B cell (primary cell): ENCODE data around the gene MAGEA2B. TPM values are rescaled to one million over a fixed set of nuclear protein-coding genes. Genes with fewer than 3 reads are reported as not detected.
"Not testable (repeated sequence)": the region's sequence is repeated elsewhere in the genome, so short reads cannot be mapped to it uniquely, and the experiment has no call there.

Experiments used
- ATAC-seq: fragments of 200-7000 bp; cut with Tn5 transposase; one replicate; pipeline ENCODE4 v1.10.0; 2021; ENCODE audit warnings: low read depth, mild to moderate bottlenecking, moderate number of reproducible peaks, moderate library complexity
- CTCF ChIA-PET: fragments of 350-600 bp; sonication (Branson Sonifier 250); formaldehyde crosslinking; loops from one replicate; lab custom pipeline; 2021; ENCODE audit warnings: antibody characterized with exemption, inconsistent platforms; lab: Charles Lee
- POLR2A ChIA-PET: fragments of 350-600 bp; sonication (Branson Sonifier 250); formaldehyde crosslinking; loops from one replicate; lab custom pipeline; 2021; ENCODE audit warnings: antibody characterized with exemption; lab: Charles Lee
- DNase-seq: peaks from one replicate; pipeline ENCODE4 v3.0.0; 2013
- H2AFZ ChIP-seq: 2 replicates; pipeline ENCODE4 v1.6.1; 2012; ENCODE audit warnings: mild to moderate bottlenecking, low read depth, low read length; ENCODE audit not compliant: insufficient read depth, poor library complexity, severe bottlenecking
- H3K27ac ChIP-seq, 2 donors: 1 replicate in 1 of 2; 2 replicates in 1 of 2; pipeline ENCODE4 v1.5.1; 2012 to 2013; ENCODE audit warnings: low read length in 2 of 2, mild to moderate bottlenecking in 2 of 2, moderate library complexity in 1 of 2
- H3K27me3 ChIP-seq, 4 experiments: fragments of 200-600 bp in 1 of 4; sonication (generic) in 1 of 4; replicated peaks in 1 of 4; 1 replicate in 2 of 4; 2 replicates in 2 of 4; pipeline versions ENCODE4 v1.6.1 to v1.7.0; 2013 to 2016; ENCODE audit warnings: low read length in 3 of 4, mild to moderate bottlenecking in 2 of 4, mixed read lengths in 1 of 4, moderate library complexity in 1 of 4; ENCODE audit not compliant: insufficient read depth in 4 of 4, control insufficient read depth in 3 of 4; ENCODE audit errors: control extremely low read depth in 1 of 4
- H3K36me3 ChIP-seq, 2 experiments: replicated peaks in 1 of 2; 1 replicate in 1 of 2; 2 replicates in 1 of 2; pipeline versions ENCODE4 v1.6.1 to v1.7.1; 2013; ENCODE audit warnings: low read length in 1 of 2; ENCODE audit not compliant: insufficient read depth in 2 of 2, control insufficient read depth in 1 of 2; ENCODE audit errors: control extremely low read depth in 1 of 2, extremely low read depth in 1 of 2
- H3K4me1 ChIP-seq, 2 donors: fragments of 200-600 bp in 1 of 2; sonication (generic) in 1 of 2; 1 replicate in 1 of 2; 2 replicates in 1 of 2; pipeline versions ENCODE4 v1.5.1 to v1.6.1; 2013 to 2017; ENCODE audit warnings: low read length in 2 of 2; ENCODE audit not compliant: control insufficient read depth in 2 of 2, insufficient read depth in 2 of 2
- H3K4me2 ChIP-seq: replicated peaks from 2 replicates; pipeline ENCODE3; 2012; ENCODE audit warnings: mild to moderate bottlenecking, low read depth, low read length; ENCODE audit not compliant: poor library complexity, severe bottlenecking
- H3K4me3 ChIP-seq, 5 experiments: fragments of 200-600 bp in 1 of 5; sonication (generic) in 1 of 5; 1 replicate in 3 of 5; 2 replicates in 2 of 5; pipeline versions ENCODE4 v1.5.1 to v1.7.0; 2011 to 2016; ENCODE audit warnings: low read length in 4 of 5, mild to moderate bottlenecking in 4 of 5, low read depth in 2 of 5, control low read depth in 1 of 5, moderate library complexity in 1 of 5; ENCODE audit not compliant: insufficient read depth in 1 of 5; ENCODE audit errors: control extremely low read depth in 1 of 5, extremely low read depth in 1 of 5
- H3K79me2 ChIP-seq: fragments of 200-600 bp; sonication (generic); one replicate; pipeline ENCODE4 v1.6.0; 2016; ENCODE audit warnings: low read length; ENCODE audit not compliant: control insufficient read depth, insufficient read depth
- H3K9ac ChIP-seq: fragments of 200-600 bp; sonication (generic); 2 replicates; pipeline ENCODE4 v1.6.1; 2017; ENCODE audit warnings: mild to moderate bottlenecking, low read length, moderate library complexity
- H3K9me3 ChIP-seq, 3 donors: one replicate each; pipeline versions ENCODE4 v1.6.1 to v1.7.1; 2013; ENCODE audit warnings: low read length in 2 of 3; ENCODE audit not compliant: control insufficient read depth in 2 of 3, insufficient read depth in 1 of 3; ENCODE audit errors: control extremely low read depth in 1 of 3
- H4K20me1 ChIP-seq: 2 replicates; pipeline ENCODE4 v1.6.0; 2012; ENCODE audit warnings: mild to moderate bottlenecking, low read length; ENCODE audit not compliant: insufficient read depth, control insufficient read depth, poor library complexity, severe bottlenecking
- H3K27ac Mint-ChIP-seq: one replicate; pipeline ENCODE4 v1.8.0; 2021; ENCODE audit warnings: mixed read lengths
- H3K27me3 Mint-ChIP-seq: one replicate; pipeline ENCODE4 v1.8.0; 2021; ENCODE audit warnings: mixed read lengths
- H3K4me1 Mint-ChIP-seq: one replicate; pipeline ENCODE4 v1.8.0; 2021; ENCODE audit warnings: mixed read lengths
- H3K4me3 Mint-ChIP-seq: one replicate; pipeline ENCODE4 v1.8.0; 2021; ENCODE audit warnings: mixed read lengths
- H3K9me3 Mint-ChIP-seq: one replicate; pipeline ENCODE4 v1.8.0; 2022; ENCODE audit warnings: mixed read lengths; ENCODE audit not compliant: insufficient read depth
- EZH2 ChIP-seq: IDR thresholded peaks from 2 replicates; pipeline ENCODE4 v1.6.1; 2012; ENCODE audit warnings: borderline replicate concordance, low read depth, mild to moderate bottlenecking, moderate library complexity, low read length; ENCODE audit not compliant: insufficient read depth, poor library complexity, severe bottlenecking
- WGBS: methylation state at CpG from one replicate; pipeline ENCODE4 v1.1.5; 2013; ENCODE audit warnings: missing lambda C conversion rate; ENCODE audit not compliant: insufficient coverage; 5-methylcytosine and 5-hydroxymethylcytosine counted together
- intact Hi-C: fragments of 100-400 bp; cut with micrococcal nuclease; formaldehyde crosslinking; loops from one replicate; pipeline ENCODE4 v1.10.0; 2022
- polyA plus RNA-seq: library from polyadenylated mRNA; depleted of rRNA; stranded (reverse); fragments of >200 nt; gene quantifications from 2 replicates; pipeline ENCODE4 v1.2.3, GENCODE V29; 2012
- total RNA-seq, 2 donors: library from RNA; stranded (reverse); fragments of 120-200 nt in 1 of 2; gene quantifications; 1 replicate in 1 of 2; 2 replicates in 1 of 2; pipeline versions ENCODE4 v1.2.3 to v1.2.4, GENCODE V29; 2013 to 2022
- TF ChIP-seq, protein P1 (sequence below): fragments of 200-600 bp; IDR thresholded peaks from one replicate; pipeline ENCODE4 v1.8.0; 2022; ENCODE audit warnings: antibody characterized with exemption, mild to moderate bottlenecking

MAGEA2B gene
- total and polyA plus RNA-seq, 2 donors (not counting 1 experiment from before 2014, with no cell fraction given): not detected

DNA sequence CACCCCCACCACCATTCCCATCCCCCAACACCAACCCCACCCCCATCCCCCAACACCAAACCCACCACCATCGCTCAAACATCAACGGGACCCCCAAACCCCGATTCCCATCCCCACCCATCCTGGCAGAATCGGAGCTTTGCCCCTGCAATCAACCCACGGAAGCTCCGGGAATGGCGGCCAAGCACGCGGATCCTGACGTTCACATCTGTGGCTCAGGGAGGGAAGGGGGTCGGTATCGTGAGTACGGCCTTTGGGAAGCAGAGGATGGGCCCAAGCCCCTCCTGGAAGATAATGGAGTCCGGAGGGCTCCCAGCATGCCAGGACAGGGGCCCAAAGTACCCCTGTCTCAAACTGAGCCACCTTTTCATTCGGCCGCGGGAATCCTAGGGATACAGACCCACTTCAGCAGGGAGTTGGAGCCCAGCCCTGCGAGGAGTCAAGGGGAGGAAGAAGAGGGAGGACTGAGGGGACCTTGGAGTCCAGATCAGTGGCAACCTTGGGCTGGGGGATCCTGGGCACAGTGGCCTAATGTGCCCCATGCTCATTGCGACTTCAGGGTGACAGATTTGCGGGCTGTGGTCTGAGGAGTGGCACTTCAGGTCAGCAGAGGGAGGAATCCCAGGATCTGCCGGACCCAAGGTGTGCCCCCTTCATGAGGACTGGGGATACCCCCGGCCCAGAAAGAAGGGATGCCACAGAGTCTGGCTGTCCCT lies 19.9 kb downstream of the MAGEA2B start:
- H3K79me2 ChIP-seq, H3K9me3 ChIP-seq, H3K36me3 ChIP-seq, H3K4me1 ChIP-seq, ATAC-seq, H3K27me3 ChIP-seq, H4K20me1 ChIP-seq, H3K27ac ChIP-seq, H3K9ac ChIP-seq, intact Hi-C loops, H3K27ac Mint-ChIP-seq, H3K27me3 Mint-ChIP-seq, H3K4me3 ChIP-seq, H3K9me3 Mint-ChIP-seq, H3K4me2 ChIP-seq, POLR2A ChIA-PET, H3K4me1 Mint-ChIP-seq, H3K4me3 Mint-ChIP-seq, H2AFZ ChIP-seq, CTCF ChIA-PET, DNase-seq: not testable (repeated sequence)
- 100% methylated on average over 2 of the region's 22 CpGs for WGBS

DNA sequence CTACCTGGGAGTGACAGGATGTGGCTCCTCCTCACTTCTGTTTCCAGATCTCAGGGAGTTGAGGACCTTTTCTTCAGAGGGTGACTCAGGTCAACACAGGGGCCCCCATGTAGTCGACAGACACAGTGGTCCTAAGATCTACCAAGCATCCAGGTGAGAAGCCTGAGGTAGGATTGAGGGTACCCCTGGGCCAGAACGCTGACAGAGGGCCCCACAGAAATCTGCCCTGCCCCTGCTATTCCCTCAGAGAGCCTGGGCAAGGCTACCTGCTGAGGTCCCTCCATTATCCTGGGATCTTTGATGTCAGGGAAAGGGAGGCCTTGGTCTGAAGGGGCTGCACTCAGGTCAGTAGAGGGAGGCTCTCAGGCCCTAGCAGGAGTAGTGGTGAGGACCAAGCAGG lies 20.7 kb downstream of the MAGEA2B start:
- Mint-ChIP-seq H3K9me3 (no peaks in the 10 kb centered on the region), H3K4me3 (no peak overlapping the region), H3K27me3 (no peaks in the 10 kb centered on the region), H3K4me1 (no peaks in the 10 kb centered on the region), H3K27ac (no peak overlapping the region)
- no CpG with 5 or more reads among the region's 2 CpGs for WGBS
- TF ChIP-seq, protein P1, sequence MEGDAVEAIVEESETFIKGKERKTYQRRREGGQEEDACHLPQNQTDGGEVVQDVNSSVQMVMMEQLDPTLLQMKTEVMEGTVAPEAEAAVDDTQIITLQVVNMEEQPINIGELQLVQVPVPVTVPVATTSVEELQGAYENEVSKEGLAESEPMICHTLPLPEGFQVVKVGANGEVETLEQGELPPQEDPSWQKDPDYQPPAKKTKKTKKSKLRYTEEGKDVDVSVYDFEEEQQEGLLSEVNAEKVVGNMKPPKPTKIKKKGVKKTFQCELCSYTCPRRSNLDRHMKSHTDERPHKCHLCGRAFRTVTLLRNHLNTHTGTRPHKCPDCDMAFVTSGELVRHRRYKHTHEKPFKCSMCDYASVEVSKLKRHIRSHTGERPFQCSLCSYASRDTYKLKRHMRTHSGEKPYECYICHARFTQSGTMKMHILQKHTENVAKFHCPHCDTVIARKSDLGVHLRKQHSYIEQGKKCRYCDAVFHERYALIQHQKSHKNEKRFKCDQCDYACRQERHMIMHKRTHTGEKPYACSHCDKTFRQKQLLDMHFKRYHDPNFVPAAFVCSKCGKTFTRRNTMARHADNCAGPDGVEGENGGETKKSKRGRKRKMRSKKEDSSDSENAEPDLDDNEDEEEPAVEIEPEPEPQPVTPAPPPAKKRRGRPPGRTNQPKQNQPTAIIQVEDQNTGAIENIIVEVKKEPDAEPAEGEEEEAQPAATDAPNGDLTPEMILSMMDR: no peak
- TF ChIP-seq EZH2: no peak
- no peaks in the 10 kb centered on the region for H4K20me1 ChIP-seq
- H3K27me3 ChIP-seq: no peaks in the 10 kb centered on the region
- H3K9me3 ChIP-seq: no peaks in the 10 kb centered on the region
- no peak overlapping the region for H3K27ac ChIP-seq
- ATAC-seq (no peak), DNase-seq (no peak)
- no peaks in the 10 kb centered on the region for H3K36me3 ChIP-seq
- no peaks in the 10 kb centered on the region for H3K4me1 ChIP-seq
- no peak overlapping the region for H3K4me2 ChIP-seq
- H3K9ac ChIP-seq: no peak overlapping the region
- H3K4me3 ChIP-seq: no peak overlapping the region
- ChIA-PET CTCF (no interaction called here), POLR2A (no interaction called here)
- H3K79me2 ChIP-seq: no peaks in the 10 kb centered on the region
- intact Hi-C loops: no loop called here
- H2AFZ ChIP-seq: no peak overlapping the region
